Renal cortical epithelial cell (primary cell): ENCODE data around the gene AIG1. TPM values are rescaled to one million over a fixed set of nuclear protein-coding genes. Genes with fewer than 3 reads are reported as not detected.
"Not testable (repeated sequence)": the region's sequence is repeated elsewhere in the genome, so short reads cannot be mapped to it uniquely, and the experiment has no call there.

Source experiments
- DNase-seq: peaks from one replicate; pipeline ENCODE4 v3.0.0-alpha.2; 2011; ENCODE audit warnings: low read depth
- total RNA-seq: library from RNA; depleted of rRNA; stranded (reverse); fragments of >200 nt; gene quantifications from 2 replicates; pipeline ENCODE4 v1.2.3, GENCODE V29; 2014

Gene AIG1
- total RNA-seq: 61.6 and 67.4 TPM in 2 replicates

- DNase-seq: peak; percentile 48
Measured at GRCh38 chr6:143060806-143061596, at the start of gene AIG1. Gene AIG1 (plus strand): TSS chr6:143060889. CDS start chr6:143060926, 37 bp downstream.

GRCh38 chr6:143014764-143015163 is 45.9 kb upstream of the AIG1 start:
- DNase-seq: no peak

GRCh38 chr6:143015300-143015706 is 45.4 kb upstream of the AIG1 start:
- DNase-seq: no peak

- DNase-seq: no peak
Measured at GRCh38 chr6:143018955-143019354, 41.7 kb upstream of the AIG1 start.

GRCh38 chr6:143020862-143021261 is 39.8 kb upstream of the AIG1 start:
- DNase-seq: not testable (repeated sequence)

GRCh38 chr6:143021543-143021942 is 39.1 kb upstream of the AIG1 start:
- no peak for DNase-seq

GRCh38 chr6:143022587-143022986 is 38.1 kb upstream of the AIG1 start:
- DNase-seq: no peak

- no peak for DNase-seq
Measured at GRCh38 chr6:143023695-143024094, 37.0 kb upstream of the AIG1 start.

GRCh38 chr6:143024977-143025376 is 35.7 kb upstream of the AIG1 start:
- DNase-seq: no peak

- DNase-seq: peak; percentile 21
Measured at GRCh38 chr6:143026696-143027449, 33.8 kb upstream of the AIG1 start.

GRCh38 chr6:143034689-143035334 is 25.9 kb upstream of the AIG1 start:
- DNase-seq: peak; percentile 29

GRCh38 chr6:143037470-143037869 is 23.2 kb upstream of the AIG1 start:
- DNase-seq: peak; percentile 82

GRCh38 chr6:143038833-143039232 is 21.9 kb upstream of the AIG1 start:
- DNase-seq: no peak

GRCh38 chr6:143039548-143039947 is 21.1 kb upstream of the AIG1 start:
- no peak for DNase-seq

- no peak for DNase-seq
Measured at GRCh38 chr6:143040018-143040417, 20.7 kb upstream of the AIG1 start.

GRCh38 chr6:143044345-143044744 is 16.3 kb upstream of the AIG1 start:
- not testable (repeated sequence) for DNase-seq

- DNase-seq: no peak
Measured at GRCh38 chr6:143049611-143050010, 11.1 kb upstream of the AIG1 start.

GRCh38 chr6:143050509-143050908 is 10.2 kb upstream of the AIG1 start:
- DNase-seq: no peak

GRCh38 chr6:143052282-143052681 is 8.4 kb upstream of the AIG1 start:
- no peak for DNase-seq

- no peak for DNase-seq
Measured at GRCh38 chr6:143053856-143054255, 6.8 kb upstream of the AIG1 start.

GRCh38 chr6:143054329-143054728 is 6.4 kb upstream of the AIG1 start:
- DNase-seq: no peak

GRCh38 chr6:143055213-143055612 is 5.5 kb upstream of the AIG1 start:
- no peak for DNase-seq

GRCh38 chr6:143055891-143056290 is 4.8 kb upstream of the AIG1 start:
- DNase-seq: no peak
